ENCODE results near the gene SEC61A1. TPM values are rescaled to one million over a fixed set of nuclear protein-coding genes. Genes with fewer than 3 reads are reported as not detected.

SEC61A1 gene
- 353 to 419 TPM (median 388 TPM) in 3 replicates for total RNA-seq
- long read RNA-seq, transcript SEC61A1-201 (12 exons, 3,635 nt), result major isoform, 875 of 1,044 reads
- long read RNA-seq, partial matches to known transcripts, result 70 of 1,044 reads
- long read RNA-seq, other reads (novel, unspliced or antisense), result 95 of 1,044 reads

DNA sequence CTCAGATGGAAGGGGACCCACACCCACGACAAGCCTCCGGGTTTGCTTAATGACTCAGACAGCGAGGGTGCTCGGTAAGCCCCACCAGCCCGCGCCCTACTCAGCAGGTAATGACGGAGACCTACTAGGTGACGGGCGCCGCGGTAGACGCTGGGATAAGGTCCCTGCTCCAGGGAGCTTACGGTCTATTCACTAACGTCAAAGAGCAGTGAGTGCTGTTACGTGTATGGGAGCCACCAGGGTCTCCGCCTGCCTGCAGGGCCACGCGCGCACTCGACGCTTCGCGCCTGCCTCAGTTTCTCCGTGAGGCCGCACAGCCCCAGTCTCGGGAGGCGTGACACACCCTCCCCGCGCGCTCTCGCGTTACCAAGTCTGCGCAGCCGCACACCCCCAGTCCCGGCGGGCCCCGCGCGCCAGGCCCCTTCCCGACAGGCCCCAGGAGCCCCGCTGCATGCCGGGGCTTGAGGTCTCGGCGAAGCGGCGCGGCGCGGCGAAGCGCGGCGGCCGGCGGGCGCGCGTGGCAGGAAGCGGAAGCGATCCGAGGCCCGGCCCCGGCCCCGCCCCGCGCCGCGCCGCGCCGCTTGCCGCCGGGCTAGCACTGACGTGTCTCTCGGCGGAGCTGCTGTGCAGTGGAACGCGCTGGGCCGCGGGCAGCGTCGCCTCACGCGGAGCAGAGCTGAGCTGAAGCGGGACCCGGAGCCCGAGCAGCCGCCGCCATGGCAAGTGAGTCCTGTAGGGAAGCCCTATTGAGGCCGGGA, at the start of gene SEC61A1:
TSS of gene SEC61A1 (plus strand) at position 601 of the 758 bp plus-strand sequence. CDS start at position 717, 116 bp downstream.
- peak; percentile 98 for DNase-seq (ENCODE audit: low spot score)
- Mint-ChIP-seq H3K9me3 (ENCODE audit: low read depth) (no peaks in the 10 kb centered on the region), H3K27me3 (ENCODE audit: low read depth) (no peaks in the 10 kb centered on the region), H3K27ac (ENCODE audit: unreplicated experiment) (peak within 1 kb of the TSS; percentile 99), H3K4me1 (ENCODE audit: low read depth) (peaks cover 47% of the 10 kb centered on the region), H3K4me3 (ENCODE audit: unreplicated experiment) (peak within 1 kb of the TSS; percentile 92), H3K36me3 (ENCODE audit: low read depth) (peaks cover 30% of the 10 kb centered on the region)
- TF ChIP-seq, protein P1, sequence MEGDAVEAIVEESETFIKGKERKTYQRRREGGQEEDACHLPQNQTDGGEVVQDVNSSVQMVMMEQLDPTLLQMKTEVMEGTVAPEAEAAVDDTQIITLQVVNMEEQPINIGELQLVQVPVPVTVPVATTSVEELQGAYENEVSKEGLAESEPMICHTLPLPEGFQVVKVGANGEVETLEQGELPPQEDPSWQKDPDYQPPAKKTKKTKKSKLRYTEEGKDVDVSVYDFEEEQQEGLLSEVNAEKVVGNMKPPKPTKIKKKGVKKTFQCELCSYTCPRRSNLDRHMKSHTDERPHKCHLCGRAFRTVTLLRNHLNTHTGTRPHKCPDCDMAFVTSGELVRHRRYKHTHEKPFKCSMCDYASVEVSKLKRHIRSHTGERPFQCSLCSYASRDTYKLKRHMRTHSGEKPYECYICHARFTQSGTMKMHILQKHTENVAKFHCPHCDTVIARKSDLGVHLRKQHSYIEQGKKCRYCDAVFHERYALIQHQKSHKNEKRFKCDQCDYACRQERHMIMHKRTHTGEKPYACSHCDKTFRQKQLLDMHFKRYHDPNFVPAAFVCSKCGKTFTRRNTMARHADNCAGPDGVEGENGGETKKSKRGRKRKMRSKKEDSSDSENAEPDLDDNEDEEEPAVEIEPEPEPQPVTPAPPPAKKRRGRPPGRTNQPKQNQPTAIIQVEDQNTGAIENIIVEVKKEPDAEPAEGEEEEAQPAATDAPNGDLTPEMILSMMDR (IDR thresholded peaks at IDR 0.05), result no peak

DNA sequence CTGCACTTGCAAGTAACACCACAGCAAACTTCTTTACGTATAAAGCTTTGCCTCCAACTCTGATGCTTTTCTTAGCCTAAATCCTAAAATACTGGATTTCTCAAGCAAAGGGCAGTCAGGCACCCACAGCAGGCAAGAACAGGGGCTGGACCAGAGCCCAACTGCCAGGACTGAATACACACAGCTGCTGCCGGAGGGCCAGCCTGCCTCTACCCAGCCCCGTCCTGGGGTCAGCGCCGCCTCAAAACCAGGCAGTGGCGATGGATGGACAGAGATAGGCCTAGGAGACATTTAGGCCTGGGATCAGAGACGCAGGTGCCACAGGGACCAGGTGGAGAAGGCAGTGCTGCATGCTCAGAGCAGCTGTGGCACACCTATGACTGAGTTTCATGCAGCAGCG, 47.6 kb upstream of the SEC61A1 start:
- H3K27ac Mint-ChIP-seq (ENCODE audit: unreplicated experiment), result no peak overlapping the region
- no peaks in the 10 kb centered on the region for H3K36me3 Mint-ChIP-seq (ENCODE audit: low read depth)
- peaks cover 5% of the 10 kb centered on the region for H3K4me1 Mint-ChIP-seq (ENCODE audit: low read depth)
- no peak overlapping the region for H3K4me3 Mint-ChIP-seq (ENCODE audit: unreplicated experiment)
- H3K27me3 Mint-ChIP-seq (ENCODE audit: low read depth), result peaks cover 24% of the 10 kb centered on the region
- TF ChIP-seq, protein P1 (IDR thresholded peaks at IDR 0.05), result no peak
- H3K9me3 Mint-ChIP-seq (ENCODE audit: low read depth), result peaks cover 5% of the 10 kb centered on the region
- DNase-seq (ENCODE audit: low spot score), result no peak

DNA sequence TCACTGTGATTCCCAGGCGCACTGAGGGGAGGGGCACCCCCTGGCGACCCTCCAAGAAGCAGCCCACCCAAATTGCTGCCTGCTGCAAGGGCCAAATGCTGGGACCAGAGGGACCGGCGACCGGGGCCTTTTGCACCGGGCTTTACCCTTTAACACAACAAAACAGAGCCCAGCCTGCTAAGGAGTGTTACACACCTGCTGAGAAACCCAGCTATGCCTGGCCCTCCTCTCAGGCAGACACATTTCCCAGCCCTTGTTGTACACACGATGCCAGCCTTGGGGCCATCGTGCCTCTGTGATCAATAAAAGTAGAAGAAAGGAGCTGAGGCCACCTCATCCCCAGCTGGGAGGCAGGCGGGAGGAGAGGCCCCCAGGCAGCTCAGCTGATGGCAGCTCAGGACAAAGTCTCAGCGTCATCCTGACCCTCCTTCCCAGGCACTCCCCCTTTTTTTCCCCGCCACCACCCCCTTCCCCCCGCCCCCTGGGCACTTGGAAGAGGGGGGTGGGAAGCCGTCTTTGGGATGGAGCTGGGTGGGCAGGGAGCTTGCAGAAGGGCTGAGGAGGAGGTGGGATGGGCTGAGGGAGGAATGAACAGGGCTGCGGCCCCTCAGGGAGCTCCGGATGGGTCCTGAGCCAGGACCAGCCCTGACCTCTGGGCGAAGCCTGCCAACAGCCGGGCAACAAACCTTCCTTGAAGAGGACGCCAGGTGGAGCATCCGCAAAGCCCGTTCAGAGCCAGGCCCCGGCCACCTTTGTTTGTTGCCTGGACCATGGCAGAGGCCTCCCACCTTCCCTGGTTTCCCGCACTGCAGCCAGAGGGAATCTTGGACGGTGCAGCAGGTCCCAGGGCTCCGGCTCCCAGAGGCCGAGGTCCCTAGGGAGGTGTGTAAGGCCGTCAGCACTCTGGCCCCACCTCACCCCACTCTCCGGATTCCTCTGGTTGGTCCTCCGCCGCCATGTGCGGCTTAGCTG, 45.9 kb upstream of the SEC61A1 start:
- H3K27me3 Mint-ChIP-seq (ENCODE audit: low read depth), result peaks cover 17% of the 10 kb centered on the region
- H3K4me1 Mint-ChIP-seq (ENCODE audit: low read depth), result peaks cover 16% of the 10 kb centered on the region
- no peak for DNase-seq (ENCODE audit: low spot score)
- no peak overlapping the region for H3K27ac Mint-ChIP-seq (ENCODE audit: unreplicated experiment)
- H3K36me3 Mint-ChIP-seq (ENCODE audit: low read depth), result no peaks in the 10 kb centered on the region
- TF ChIP-seq, protein P1 (IDR thresholded peaks at IDR 0.05), result no peak
- no peak overlapping the region for H3K4me3 Mint-ChIP-seq (ENCODE audit: unreplicated experiment)
- no peaks in the 10 kb centered on the region for H3K9me3 Mint-ChIP-seq (ENCODE audit: low read depth)

DNA sequence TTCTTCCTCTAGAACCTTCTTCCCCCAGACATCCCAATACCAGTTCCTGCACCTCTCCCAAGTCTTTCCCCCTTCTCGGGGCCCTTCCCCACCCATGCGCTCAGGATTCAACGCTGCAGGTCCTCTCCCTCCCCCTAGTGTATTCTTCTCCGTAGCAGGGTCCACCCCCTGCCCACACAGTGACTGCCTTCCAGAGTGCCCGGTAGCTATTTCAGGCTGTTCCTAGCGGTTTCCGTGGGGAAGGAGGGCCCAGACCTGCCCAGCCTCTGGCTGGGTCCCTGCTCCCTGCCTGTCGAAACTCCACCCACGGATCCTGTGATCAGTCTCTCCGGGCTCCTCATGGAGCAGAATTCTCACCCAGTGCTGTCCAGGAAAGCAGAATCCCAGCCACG, 45.2 kb upstream of the SEC61A1 start:
- TF ChIP-seq, protein P1 (IDR thresholded peaks at IDR 0.05), result no peak
- H3K4me1 Mint-ChIP-seq (ENCODE audit: low read depth), result peaks cover 19% of the 10 kb centered on the region
- no peak overlapping the region for H3K4me3 Mint-ChIP-seq (ENCODE audit: unreplicated experiment)
- DNase-seq (ENCODE audit: low spot score), result no peak
- no peaks in the 10 kb centered on the region for H3K36me3 Mint-ChIP-seq (ENCODE audit: low read depth)
- no peaks in the 10 kb centered on the region for H3K9me3 Mint-ChIP-seq (ENCODE audit: low read depth)
- peaks cover 13% of the 10 kb centered on the region for H3K27me3 Mint-ChIP-seq (ENCODE audit: low read depth)
- H3K27ac Mint-ChIP-seq (ENCODE audit: unreplicated experiment), result no peak overlapping the region

Measured in chondrocyte (in vitro differentiated cells).